Activated CD8-positive, alpha-beta memory T cell treated with anti-CD3 and anti-CD28 coated beads for 4 hours (primary cell): ENCODE measurements around the gene RBP5.

Experiments used
- DNase-seq, 2 donors: peaks; one replicate each; pipeline ENCODE4 v3.0.0-alpha.2; 2020; ENCODE audit warnings: low read depth in 2 of 2

Gene RBP5

GRCh38 chr12:7101047-7101693 lies 27.5 kb downstream of the RBP5 start:
- DNase-seq, result no peak

- DNase-seq, result no peak
Observed at GRCh38 chr12:7100239-7100638, 28.4 kb downstream of the RBP5 start.

- no peak for DNase-seq
Observed at GRCh38 chr12:7099290-7099996, 29.2 kb downstream of the RBP5 start.

- DNase-seq, result no peak
Observed at GRCh38 chr12:7096979-7097378, 31.7 kb downstream of the RBP5 start.

- DNase-seq, result no peak
Observed at GRCh38 chr12:7096006-7096932, 32.4 kb downstream of the RBP5 start.

- DNase-seq, result no peak
Observed at GRCh38 chr12:7093892-7094291, 34.8 kb downstream of the RBP5 start.

- no peak for DNase-seq
Observed at GRCh38 chr12:7093486-7093885, 35.2 kb downstream of the RBP5 start.

GRCh38 chr12:7092986-7093460 lies 35.7 kb downstream of the RBP5 start:
- DNase-seq, result no peak

GRCh38 chr12:7092229-7092985 lies 36.3 kb downstream of the RBP5 start, which contains the start of gene C1R:
Gene C1R, minus strand, starts transcription at chr12:7092445. Its CDS starts 57 bp downstream, at chr12:7092388.
- peak; percentile 19 to 38 for DNase-seq

GRCh38 chr12:7091660-7092228 lies 36.9 kb downstream of the RBP5 start:
- no peak for DNase-seq

- no peak for DNase-seq
Observed at GRCh38 chr12:7091171-7091570, 37.5 kb downstream of the RBP5 start.

- no peak for DNase-seq
Observed at GRCh38 chr12:7090222-7090998, 38.3 kb downstream of the RBP5 start.

GRCh38 chr12:7089196-7089871 lies 39.4 kb downstream of the RBP5 start:
- DNase-seq, result no peak

- DNase-seq, result no peak
Observed at GRCh38 chr12:7083125-7083524, 45.6 kb downstream of the RBP5 start.

GRCh38 chr12:7081037-7081436 lies 47.7 kb downstream of the RBP5 start:
- no peak for DNase-seq

- no peak for DNase-seq
Observed at GRCh38 chr12:7079826-7080125, 48.9 kb downstream of the RBP5 start.

- DNase-seq, result no peak
Observed at GRCh38 chr12:7078163-7078562, 50.5 kb downstream of the RBP5 start.

- DNase-seq, result no peak
Observed at GRCh38 chr12:7076493-7076892, 52.2 kb downstream of the RBP5 start.

- DNase-seq, result no peak
Observed at GRCh38 chr12:7075939-7076338, 52.8 kb downstream of the RBP5 start.

GRCh38 chr12:7075518-7075917 lies 53.2 kb downstream of the RBP5 start:
- no peak for DNase-seq
